COLO668 (cell line): ENCODE measurements around the gene EPO.
"Not testable (repeated sequence)": the region's sequence is repeated elsewhere in the genome, so short reads cannot be mapped to it uniquely, and the experiment has no call there.

ENCODE experiments used
- DNase-seq: peaks from one replicate; lab custom pipeline; 2025; ENCODE audit not compliant: unreplicated experiment; lab: John Stamatoyannopoulos, UW

The EPO gene

GRCh38 chr7:100731937-100732636 is 11.8 kb downstream of the EPO start:
- no peak for DNase-seq

GRCh38 chr7:100735730-100736129 is 15.5 kb downstream of the EPO start:
- no peak for DNase-seq

- DNase-seq: no peak
These were observed 16.4 kb downstream of the EPO start for GRCh38 chr7:100736671-100737070.

GRCh38 chr7:100739934-100740333 is 19.7 kb downstream of the EPO start:
- no peak for DNase-seq

- DNase-seq: no peak
These were observed 24.3 kb downstream of the EPO start for GRCh38 chr7:100744605-100745004.

- DNase-seq: no peak
These were observed 24.9 kb downstream of the EPO start for GRCh38 chr7:100745184-100745583.

- no peak for DNase-seq
These were observed 32.7 kb downstream of the EPO start for GRCh38 chr7:100752994-100753393.

- no peak for DNase-seq
These were observed 33.5 kb downstream of the EPO start for GRCh38 chr7:100753750-100754149.

GRCh38 chr7:100759357-100760171 is 39.3 kb downstream of the EPO start:
- DNase-seq: no peak

- DNase-seq: not testable (repeated sequence)
These were observed 42.6 kb downstream of the EPO start for GRCh38 chr7:100762841-100763240.

- no peak for DNase-seq
These were observed 43.4 kb downstream of the EPO start for GRCh38 chr7:100763556-100764140.

GRCh38 chr7:100764841-100765240 is 44.6 kb downstream of the EPO start:
- DNase-seq: no peak

GRCh38 chr7:100765250-100765649 is 45.0 kb downstream of the EPO start:
- no peak for DNase-seq

GRCh38 chr7:100768784-100769183 is 48.5 kb downstream of the EPO start:
- DNase-seq: no peak
